VCaP (cell line): Measurements from ENCODE around the gene FOXP2.
"Not testable (repeated sequence)": the region's sequence is repeated elsewhere in the genome, so short reads cannot be mapped to it uniquely, and the experiment has no call there.

ENCODE experiments used
- H3K27ac ChIP-seq: fragments of 450-650 bp; 2 replicates; pipeline ENCODE4 v1.5.1; 2017
- TF ChIP-seq, protein P1 (sequence below): fragments of 450-650 bp; conservative IDR thresholded peaks from 2 replicates; pipeline ENCODE4 v1.5.1; 2017; ENCODE audit warnings: mild to moderate bottlenecking, moderate library complexity

Gene FOXP2

DNA sequence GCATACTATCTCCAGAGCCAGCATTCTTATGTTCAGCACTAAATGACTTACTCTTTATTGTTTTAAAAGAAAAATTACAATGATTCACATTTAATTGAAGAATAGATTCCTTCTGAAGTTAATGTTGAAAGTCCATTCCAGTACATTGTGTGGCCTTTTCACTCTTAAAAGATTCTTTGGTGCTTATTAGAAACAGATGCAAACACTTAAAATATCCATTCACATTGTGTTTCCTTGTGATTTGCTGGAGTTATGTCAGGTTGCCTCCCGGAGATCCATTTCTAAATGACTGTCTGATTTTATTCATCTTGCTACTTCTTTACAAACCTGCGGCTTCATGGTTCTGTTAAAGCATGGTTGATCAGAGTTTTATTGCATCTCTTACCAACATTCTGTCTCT is 152.8 kb downstream of the FOXP2 start:
- no peak overlapping the region for H3K27ac ChIP-seq
- TF ChIP-seq, protein P1, sequence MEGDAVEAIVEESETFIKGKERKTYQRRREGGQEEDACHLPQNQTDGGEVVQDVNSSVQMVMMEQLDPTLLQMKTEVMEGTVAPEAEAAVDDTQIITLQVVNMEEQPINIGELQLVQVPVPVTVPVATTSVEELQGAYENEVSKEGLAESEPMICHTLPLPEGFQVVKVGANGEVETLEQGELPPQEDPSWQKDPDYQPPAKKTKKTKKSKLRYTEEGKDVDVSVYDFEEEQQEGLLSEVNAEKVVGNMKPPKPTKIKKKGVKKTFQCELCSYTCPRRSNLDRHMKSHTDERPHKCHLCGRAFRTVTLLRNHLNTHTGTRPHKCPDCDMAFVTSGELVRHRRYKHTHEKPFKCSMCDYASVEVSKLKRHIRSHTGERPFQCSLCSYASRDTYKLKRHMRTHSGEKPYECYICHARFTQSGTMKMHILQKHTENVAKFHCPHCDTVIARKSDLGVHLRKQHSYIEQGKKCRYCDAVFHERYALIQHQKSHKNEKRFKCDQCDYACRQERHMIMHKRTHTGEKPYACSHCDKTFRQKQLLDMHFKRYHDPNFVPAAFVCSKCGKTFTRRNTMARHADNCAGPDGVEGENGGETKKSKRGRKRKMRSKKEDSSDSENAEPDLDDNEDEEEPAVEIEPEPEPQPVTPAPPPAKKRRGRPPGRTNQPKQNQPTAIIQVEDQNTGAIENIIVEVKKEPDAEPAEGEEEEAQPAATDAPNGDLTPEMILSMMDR = no peak

DNA sequence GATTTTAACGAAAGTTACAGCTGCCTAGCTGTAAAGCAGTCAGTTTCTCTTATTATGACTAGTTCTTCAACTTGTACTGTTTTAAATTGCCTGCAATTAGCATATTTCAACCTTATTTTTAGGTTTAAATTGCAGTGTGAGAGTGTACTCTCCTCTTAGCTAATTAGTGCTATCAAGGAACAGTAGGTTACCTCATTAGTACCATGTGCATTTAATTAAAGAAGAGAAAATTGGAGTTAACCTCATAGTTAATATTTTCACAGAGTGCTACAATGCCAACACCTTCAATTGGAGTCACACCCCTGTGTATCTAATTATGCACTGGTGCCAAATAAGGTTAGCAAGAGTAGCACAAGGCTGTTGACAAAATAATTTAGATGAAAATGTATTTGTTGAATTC is 154.6 kb downstream of the FOXP2 start:
- no peak overlapping the region for H3K27ac ChIP-seq
- TF ChIP-seq, protein P1 = no peak

DNA sequence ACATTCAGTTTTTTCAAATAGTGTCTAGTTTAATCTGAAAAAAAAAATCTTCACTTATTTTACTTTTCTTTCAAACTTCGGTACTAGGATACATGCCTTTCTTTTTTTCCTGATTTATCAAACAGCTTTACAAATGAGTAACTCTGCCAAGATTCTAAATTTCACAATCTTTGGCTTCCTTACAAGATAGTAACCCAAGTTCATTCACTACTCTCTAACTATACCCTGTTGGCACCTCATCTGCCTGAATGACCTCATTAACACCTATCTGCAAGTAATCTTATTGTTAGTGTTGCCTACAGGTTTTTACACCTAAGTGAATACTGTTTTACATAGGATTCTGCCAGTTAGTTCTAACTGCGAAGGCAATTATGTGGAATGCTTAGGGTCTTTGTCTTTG is 159.8 kb downstream of the FOXP2 start:
- H3K27ac ChIP-seq = no peak overlapping the region
- TF ChIP-seq, protein P1 = no peak

DNA sequence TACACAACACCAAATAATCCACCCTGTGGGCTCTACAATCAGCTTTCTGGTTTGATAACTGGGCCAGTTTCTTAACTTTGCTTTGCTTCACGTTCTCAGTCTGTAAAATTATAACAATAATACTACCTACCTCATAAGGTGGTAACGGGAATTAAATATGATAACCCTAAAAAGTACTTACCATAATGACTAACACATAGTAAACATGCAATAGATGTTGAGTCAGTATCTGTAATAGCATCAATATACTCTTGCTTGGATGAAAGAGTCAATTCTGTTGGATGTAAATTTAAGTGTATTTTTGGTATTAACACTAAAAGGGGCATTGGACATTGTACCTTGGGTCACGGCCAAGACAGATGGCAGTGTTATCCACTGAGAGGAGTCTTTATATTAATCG is 160.5 kb downstream of the FOXP2 start:
- H3K27ac ChIP-seq = no peak overlapping the region
- TF ChIP-seq, protein P1 = no peak

DNA sequence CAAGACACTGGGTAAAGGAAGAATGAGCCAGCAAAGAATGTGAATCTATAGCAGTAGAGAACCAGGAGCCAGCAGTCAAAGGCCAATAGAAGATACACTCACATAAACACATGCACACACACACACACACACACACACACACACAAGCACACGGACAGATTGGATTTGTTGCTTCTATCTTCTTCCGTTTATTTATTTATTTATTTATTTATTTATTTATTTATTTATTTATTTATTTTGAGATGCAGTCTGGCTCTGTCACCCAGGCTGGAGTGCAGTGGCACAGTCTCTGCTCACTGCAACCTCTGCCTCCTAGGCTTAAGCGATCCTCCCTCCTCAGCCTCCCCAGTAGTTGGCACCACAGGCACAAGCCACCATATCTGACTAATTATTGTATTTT is 166.3 kb downstream of the FOXP2 start:
- H3K27ac ChIP-seq = not testable (repeated sequence)

DNA sequence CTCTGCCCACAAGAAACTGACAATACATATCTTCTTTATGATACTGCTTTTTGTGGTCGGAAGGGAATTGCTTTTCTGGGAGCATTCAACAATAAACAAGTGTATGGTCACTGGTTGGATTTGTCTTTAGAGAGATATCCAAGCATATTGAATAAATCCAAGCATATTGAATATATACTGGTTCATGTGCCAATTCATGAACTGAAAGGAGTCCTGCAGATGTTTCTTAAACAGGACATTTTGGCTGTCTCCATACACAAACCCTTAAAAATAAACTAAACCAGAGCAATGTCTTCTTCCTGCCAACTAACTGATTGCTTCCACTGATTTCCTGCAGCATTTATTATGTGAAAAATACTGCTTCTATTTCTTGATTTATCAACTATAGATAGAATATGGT is 173.9 kb downstream of the FOXP2 start:
- H3K27ac ChIP-seq = no peak overlapping the region
- TF ChIP-seq, protein P1 = no peak

DNA sequence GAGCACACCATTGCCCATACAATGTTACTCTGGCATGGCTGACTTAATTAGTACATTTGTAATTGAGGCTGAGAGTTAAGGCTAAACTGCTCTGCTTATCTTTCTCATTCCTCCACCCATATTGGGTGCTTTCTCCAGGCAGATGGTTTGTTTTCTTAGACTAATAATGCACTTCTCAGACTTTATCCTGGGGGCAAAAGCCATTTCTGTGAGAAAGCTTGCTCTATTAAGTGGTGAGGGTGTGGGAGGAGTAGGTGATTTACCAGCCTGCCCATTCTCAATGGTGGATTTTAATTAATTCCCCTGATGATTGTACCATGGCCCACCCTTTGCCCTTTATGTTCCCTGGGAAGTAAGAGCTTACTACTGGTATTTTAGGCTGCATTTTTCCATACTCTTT is 174.8 kb downstream of the FOXP2 start:
- TF ChIP-seq, protein P1 = no peak
- no peak overlapping the region for H3K27ac ChIP-seq

DNA sequence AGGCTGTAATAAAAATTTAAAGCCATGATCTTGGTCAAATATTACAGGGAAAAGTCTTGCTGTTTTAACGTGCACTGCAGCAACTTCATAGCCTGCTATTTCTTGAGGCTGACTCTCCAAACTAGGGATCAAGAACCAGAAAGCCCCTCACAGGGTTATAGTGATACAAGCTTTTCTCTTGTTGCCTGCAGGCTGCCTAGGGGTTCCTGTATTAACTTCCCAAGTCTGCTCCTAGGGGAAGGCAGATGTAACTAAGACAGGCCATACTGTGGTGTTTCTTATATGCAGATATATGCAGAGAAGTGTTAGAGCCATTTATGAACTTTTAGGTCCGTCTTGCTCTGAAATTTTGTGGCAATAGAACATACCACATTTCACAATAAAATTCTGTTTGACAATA is 175.7 kb downstream of the FOXP2 start:
- H3K27ac ChIP-seq = no peak overlapping the region
- TF ChIP-seq, protein P1 = no peak
